Suprapubic skin (tissue), 4 donors: Measurements from ENCODE around the gene SOWAHB. TPM values are rescaled to one million over a fixed set of nuclear protein-coding genes. Genes with fewer than 3 reads are reported as not detected.

Experiments
- DNase-seq, 2 donors: peaks; one replicate each; pipeline ENCODE4 v3.0.0-alpha.2; 2019; ENCODE audit warnings: low spot score in 2 of 2
- H3K27ac ChIP-seq: fragments of 200-600 bp; sonication (generic); one replicate; pipeline ENCODE4 v1.5.1; 2019
- H3K27me3 ChIP-seq: fragments of 200-600 bp; sonication (generic); one replicate; pipeline ENCODE4 v1.5.1; 2019
- H3K36me3 ChIP-seq: fragments of 200-600 bp; sonication (generic); one replicate; pipeline ENCODE4 v1.5.1; 2019
- H3K4me1 ChIP-seq: fragments of 200-600 bp; sonication (generic); one replicate; pipeline ENCODE4 v1.5.1; 2019
- H3K4me3 ChIP-seq: fragments of 200-600 bp; sonication (generic); one replicate; pipeline ENCODE4 v1.5.1; 2019; ENCODE audit warnings: mild to moderate bottlenecking
- H3K9me3 ChIP-seq: fragments of 200-600 bp; sonication (generic); one replicate; pipeline ENCODE4 v1.5.1; 2019
- EP300 ChIP-seq: sonication (generic); formaldehyde crosslinking; IDR thresholded peaks from one replicate; pipeline ENCODE4 v1.6.1; 2017; ENCODE audit warnings: antibody characterized with exemption
- POLR2A ChIP-seq, 2 donors: fragments of 450-650 bp; IDR thresholded peaks; one replicate each; pipeline ENCODE4 v1.6.1; 2017; ENCODE audit warnings: antibody characterized with exemption in 2 of 2, mild to moderate bottlenecking in 2 of 2, moderate library complexity in 2 of 2
- POLR2AphosphoS5 ChIP-seq, 3 donors: sonication (generic); formaldehyde crosslinking; IDR thresholded peaks; one replicate each; pipeline ENCODE4 v1.6.1; 2017; ENCODE audit warnings: antibody characterized with exemption in 3 of 3
- WGBS: methylation state at CpG from one replicate; pipeline ENCODE4 v1.1.5; 2018; 5-methylcytosine and 5-hydroxymethylcytosine counted together
- total RNA-seq, 4 donors: library from RNA; depleted of rRNA; stranded (reverse); fragments of >200 nt; gene quantifications; one replicate each; pipeline ENCODE4 v1.1.0, GENCODE V29; 2016
- TF ChIP-seq, protein P1 (sequence below), 2 donors: fragments of 200-600 bp in 1 of 2; fragments of 450-650 bp in 1 of 2; sonication (generic) in 1 of 2; IDR thresholded peaks; one replicate each; pipeline ENCODE4 v1.5.1; 2016 to 2019; ENCODE audit warnings: antibody characterized with exemption in 2 of 2, mild to moderate bottlenecking in 1 of 2, moderate library complexity in 1 of 2

Gene SOWAHB, protein sequence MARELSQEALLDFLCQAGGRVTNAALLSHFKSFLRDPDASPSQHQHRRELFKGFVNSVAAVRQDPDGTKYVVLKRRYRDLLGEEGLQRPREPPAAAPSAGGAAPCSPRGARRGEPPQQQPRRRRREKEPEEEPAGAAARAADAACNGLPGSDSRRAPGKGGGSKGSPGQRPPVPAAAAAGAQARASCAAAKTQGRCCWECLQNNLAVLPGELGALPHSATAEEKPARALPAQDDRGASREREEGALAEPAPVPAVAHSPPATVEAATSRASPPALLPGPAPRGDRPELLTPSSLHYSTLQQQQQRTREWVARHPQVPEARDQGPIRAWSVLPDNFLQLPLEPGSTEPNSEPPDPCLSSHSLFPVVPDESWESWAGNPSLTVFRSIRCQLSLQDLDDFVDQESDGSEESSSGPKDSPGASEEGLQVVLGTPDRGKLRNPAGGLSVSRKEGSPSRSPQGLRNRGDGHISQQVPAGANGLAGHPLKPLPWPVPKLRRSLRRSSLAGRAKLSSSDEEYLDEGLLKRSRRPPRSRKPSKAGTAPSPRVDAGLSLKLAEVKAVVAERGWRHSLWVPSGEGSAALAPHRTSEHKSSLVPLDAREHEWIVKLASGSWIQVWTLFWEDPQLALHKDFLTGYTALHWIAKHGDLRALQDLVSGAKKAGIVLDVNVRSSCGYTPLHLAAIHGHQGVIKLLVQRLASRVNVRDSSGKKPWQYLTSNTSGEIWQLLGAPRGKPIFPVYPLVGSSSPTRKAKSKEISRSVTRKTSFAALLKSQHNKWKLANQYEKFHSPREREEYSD
- 1 to 10 TPM; 1.9 to 3.6 (median 3.3) TPM for total RNA-seq

DNA sequence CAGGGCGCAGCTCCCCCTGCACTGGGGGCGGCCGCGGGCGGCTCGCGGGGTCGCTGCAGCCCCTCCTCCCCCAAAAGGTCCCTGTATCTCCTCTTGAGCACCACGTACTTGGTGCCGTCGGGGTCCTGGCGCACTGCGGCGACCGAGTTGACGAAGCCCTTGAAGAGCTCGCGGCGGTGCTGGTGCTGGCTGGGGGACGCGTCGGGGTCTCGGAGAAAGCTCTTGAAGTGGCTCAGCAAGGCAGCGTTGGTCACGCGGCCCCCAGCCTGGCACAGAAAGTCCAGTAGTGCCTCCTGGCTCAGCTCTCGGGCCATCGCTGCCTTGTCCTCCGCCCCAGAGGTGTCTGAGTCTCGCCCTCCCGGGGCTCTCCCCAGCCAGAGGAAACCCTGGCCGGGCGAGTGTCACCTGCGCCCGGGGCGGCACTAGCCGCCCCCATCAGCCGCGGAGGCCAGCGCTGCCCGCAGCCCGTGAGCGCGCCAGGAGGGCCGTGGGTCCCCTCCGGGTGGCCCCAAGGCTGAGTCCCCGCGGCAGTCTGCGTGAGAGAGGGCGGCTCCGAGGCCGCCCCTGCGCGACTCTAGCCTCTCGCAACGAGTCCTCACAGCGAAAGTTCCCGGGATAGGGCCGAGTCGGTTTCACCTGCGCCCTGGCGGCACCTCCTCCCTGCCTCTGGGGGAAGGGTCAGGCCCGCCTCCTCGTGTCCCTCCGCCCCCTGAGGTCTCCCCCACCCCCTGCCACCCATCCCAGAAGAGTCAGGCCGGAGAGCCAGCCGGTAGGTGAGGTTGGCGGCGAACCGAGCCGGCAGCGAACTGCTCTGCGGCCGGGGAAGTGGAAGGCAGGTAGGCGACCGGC is at the start of gene SOWAHB:
SOWAHB (minus strand) TSS at position 609 of the 849 bp plus-strand sequence; CDS start at position 314, 295 bp downstream.
- H3K4me1 ChIP-seq = peaks cover 21% of the 10 kb centered on the region
- peaks cover 45% of the 10 kb centered on the region for H3K27me3 ChIP-seq
- peak within 1 kb of the TSS; percentile 62 for H3K4me3 ChIP-seq
- H3K9me3 ChIP-seq = no peaks in the 10 kb centered on the region
- no peaks in the 10 kb centered on the region for H3K36me3 ChIP-seq
- H3K27ac ChIP-seq = peak within 1 kb of the TSS; percentile 76
- TF ChIP-seq, protein P1, sequence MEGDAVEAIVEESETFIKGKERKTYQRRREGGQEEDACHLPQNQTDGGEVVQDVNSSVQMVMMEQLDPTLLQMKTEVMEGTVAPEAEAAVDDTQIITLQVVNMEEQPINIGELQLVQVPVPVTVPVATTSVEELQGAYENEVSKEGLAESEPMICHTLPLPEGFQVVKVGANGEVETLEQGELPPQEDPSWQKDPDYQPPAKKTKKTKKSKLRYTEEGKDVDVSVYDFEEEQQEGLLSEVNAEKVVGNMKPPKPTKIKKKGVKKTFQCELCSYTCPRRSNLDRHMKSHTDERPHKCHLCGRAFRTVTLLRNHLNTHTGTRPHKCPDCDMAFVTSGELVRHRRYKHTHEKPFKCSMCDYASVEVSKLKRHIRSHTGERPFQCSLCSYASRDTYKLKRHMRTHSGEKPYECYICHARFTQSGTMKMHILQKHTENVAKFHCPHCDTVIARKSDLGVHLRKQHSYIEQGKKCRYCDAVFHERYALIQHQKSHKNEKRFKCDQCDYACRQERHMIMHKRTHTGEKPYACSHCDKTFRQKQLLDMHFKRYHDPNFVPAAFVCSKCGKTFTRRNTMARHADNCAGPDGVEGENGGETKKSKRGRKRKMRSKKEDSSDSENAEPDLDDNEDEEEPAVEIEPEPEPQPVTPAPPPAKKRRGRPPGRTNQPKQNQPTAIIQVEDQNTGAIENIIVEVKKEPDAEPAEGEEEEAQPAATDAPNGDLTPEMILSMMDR (IDR thresholded peaks at IDR 0.05) = no peak
- TF ChIP-seq POLR2AphosphoS5 (IDR thresholded peaks at IDR 0.05) (no peak), EP300 (no peak), POLR2A (IDR thresholded peaks at IDR 0.05) (no peak)
- WGBS = under 1% methylated on average over 28 of the region's 76 CpGs
- DNase-seq = peak; percentile 63 to 79

DNA sequence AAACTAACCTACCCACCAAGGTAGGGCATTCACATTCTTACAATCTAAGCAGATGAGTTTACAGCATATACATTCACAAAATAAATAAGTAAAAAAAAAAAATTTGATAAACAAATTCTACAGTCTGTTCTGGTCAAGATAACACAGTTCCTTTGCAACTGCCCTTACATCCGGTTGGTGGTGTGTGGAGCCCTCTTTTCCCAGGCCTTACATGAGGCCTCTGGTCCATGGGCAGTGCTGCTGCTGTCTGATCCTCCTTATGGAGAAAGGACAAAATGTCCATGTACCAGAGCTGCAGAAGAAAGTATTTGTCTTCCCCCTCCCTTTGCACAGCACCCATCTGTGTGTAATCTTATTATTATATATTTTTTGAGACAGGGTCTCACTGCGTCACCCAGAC is 49.4 kb upstream of the SOWAHB start:
- H3K4me3 ChIP-seq = no peak overlapping the region
- no peak for DNase-seq
- H3K27ac ChIP-seq = no peak overlapping the region
- no peaks in the 10 kb centered on the region for H3K9me3 ChIP-seq
- H3K36me3 ChIP-seq = no peaks in the 10 kb centered on the region
- peaks cover 40% of the 10 kb centered on the region for H3K4me1 ChIP-seq
- WGBS = 84% methylated on average over 2 of the region's 2 CpGs
- no peaks in the 10 kb centered on the region for H3K27me3 ChIP-seq
- TF ChIP-seq POLR2A (IDR thresholded peaks at IDR 0.05) (no peak), EP300 (no peak)
- TF ChIP-seq, protein P1 (IDR thresholded peaks at IDR 0.05) = no peak

DNA sequence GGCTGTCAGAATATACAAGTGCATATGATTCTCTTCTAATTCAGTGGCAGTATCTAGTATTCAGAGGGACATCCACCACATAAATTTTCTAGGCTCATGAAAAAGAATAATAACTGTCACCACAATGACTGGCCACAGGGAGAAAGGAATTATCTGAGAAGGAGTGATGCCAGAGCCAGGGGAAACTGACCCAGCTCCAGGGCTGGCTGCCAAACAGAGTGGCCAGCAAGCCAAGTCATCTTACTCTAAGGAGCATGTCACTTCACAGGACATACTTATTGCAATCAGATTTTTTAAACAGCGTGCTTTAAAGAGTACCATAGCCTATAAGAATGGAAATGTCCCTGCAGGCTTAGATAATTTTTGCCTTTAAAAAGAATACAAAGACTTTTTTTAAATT is 45.8 kb upstream of the SOWAHB start:
- TF ChIP-seq POLR2AphosphoS5 (IDR thresholded peaks at IDR 0.05) (no peak), POLR2A (IDR thresholded peaks at IDR 0.05) (no peak), EP300 (no peak)
- TF ChIP-seq, protein P1 (IDR thresholded peaks at IDR 0.05) = no peak
- no peak for DNase-seq

DNA sequence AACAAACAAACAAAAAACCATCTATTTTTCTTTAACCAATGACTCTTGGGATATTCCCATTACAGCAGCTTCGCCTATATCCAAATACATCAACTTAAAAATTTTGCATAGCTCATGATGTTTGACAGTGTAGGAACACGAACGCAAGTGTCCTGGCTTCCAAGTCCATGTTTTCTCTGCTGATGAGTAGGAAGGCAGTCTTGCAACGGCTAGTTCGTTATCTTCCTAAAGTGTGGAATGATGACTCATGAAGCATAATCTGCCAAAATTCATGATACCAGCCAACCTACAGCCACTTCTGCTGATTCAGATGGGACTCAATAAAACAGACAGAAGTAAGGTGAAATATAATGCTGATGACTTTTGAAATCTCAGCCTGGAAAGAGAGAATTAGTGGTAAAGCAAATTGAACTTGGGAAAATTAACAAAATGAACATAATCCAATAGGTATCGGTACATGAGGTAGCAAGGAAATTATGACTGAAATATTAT is 45.2 kb upstream of the SOWAHB start:
- Histone ChIP-seq H3K27ac (no peak overlapping the region), H3K4me3 (no peak overlapping the region), H3K9me3 (no peaks in the 10 kb centered on the region), H3K27me3 (no peaks in the 10 kb centered on the region), H3K4me1 (peaks cover 7% of the 10 kb centered on the region), H3K36me3 (no peaks in the 10 kb centered on the region)
- TF ChIP-seq, protein P1 (IDR thresholded peaks at IDR 0.05) = no peak
- TF ChIP-seq POLR2AphosphoS5 (IDR thresholded peaks at IDR 0.05) (no peak), POLR2A (IDR thresholded peaks at IDR 0.05) (no peak), EP300 (no peak)
- no peak for DNase-seq
- 68% methylated on average over 6 of the region's 6 CpGs for WGBS

More for the DNA sequence above, 45.8 kb upstream of the SOWAHB start:
- WGBS = 94% methylated on average over 1 of the region's 1 CpG
- no peaks in the 10 kb centered on the region for H3K9me3 ChIP-seq
- H3K27ac ChIP-seq = no peak overlapping the region
- no peaks in the 10 kb centered on the region for H3K27me3 ChIP-seq
- no peak overlapping the region for H3K4me3 ChIP-seq
- no peaks in the 10 kb centered on the region for H3K36me3 ChIP-seq
- peaks cover 13% of the 10 kb centered on the region for H3K4me1 ChIP-seq
